Activated CD4-positive, alpha-beta T cell treated with anti-CD3 and anti-CD28 coated beads, Interleukin-2, amount 10 ng/mL, durations not matched to agents 7 days and 5 days (primary cell): ENCODE data around the gene GLDN. TPM values are rescaled to one million over a fixed set of nuclear protein-coding genes. Genes with fewer than 3 reads are reported as not detected.

Experiments used
- CTCF ChIA-PET: fragments of 350-600 bp; sonication (Branson Sonifier 250); formaldehyde crosslinking; loops from one replicate; lab custom pipeline; 2021; ENCODE audit warnings: antibody characterized with exemption; lab: Charles Lee
- POLR2A ChIA-PET: fragments of 350-600 bp; sonication (Branson Sonifier 250); formaldehyde crosslinking; loops from one replicate; lab custom pipeline; 2021; ENCODE audit warnings: antibody characterized with exemption; lab: Charles Lee
- DNase-seq: peaks from one replicate; pipeline ENCODE4 v3.0.0-alpha.2; 2020
- H3K27ac Mint-ChIP-seq: one replicate; pipeline ENCODE4 v1.8.0; 2021; ENCODE audit warnings: mild to moderate bottlenecking, moderate library complexity, mixed read lengths
- H3K27me3 Mint-ChIP-seq: one replicate; pipeline ENCODE4 v1.8.0; 2021; ENCODE audit warnings: mixed read lengths
- H3K36me3 Mint-ChIP-seq: one replicate; pipeline ENCODE4 v1.8.0; 2021; ENCODE audit warnings: low read depth, mixed read lengths
- H3K4me1 Mint-ChIP-seq: one replicate; pipeline ENCODE4 v1.8.0; 2021; ENCODE audit warnings: mixed read lengths
- H3K4me3 Mint-ChIP-seq: one replicate; pipeline ENCODE4 v1.8.0; 2021; ENCODE audit warnings: mild to moderate bottlenecking, moderate library complexity, mixed read lengths
- H3K9me3 Mint-ChIP-seq: one replicate; pipeline ENCODE4 v1.8.0; 2021; ENCODE audit warnings: mixed read lengths
- total RNA-seq, 2 experiments: library from RNA; stranded (reverse); gene quantifications; one replicate each; pipeline ENCODE4 v1.2.3, GENCODE V29; 2021

Gene GLDN
- not detected for total RNA-seq

DNA sequence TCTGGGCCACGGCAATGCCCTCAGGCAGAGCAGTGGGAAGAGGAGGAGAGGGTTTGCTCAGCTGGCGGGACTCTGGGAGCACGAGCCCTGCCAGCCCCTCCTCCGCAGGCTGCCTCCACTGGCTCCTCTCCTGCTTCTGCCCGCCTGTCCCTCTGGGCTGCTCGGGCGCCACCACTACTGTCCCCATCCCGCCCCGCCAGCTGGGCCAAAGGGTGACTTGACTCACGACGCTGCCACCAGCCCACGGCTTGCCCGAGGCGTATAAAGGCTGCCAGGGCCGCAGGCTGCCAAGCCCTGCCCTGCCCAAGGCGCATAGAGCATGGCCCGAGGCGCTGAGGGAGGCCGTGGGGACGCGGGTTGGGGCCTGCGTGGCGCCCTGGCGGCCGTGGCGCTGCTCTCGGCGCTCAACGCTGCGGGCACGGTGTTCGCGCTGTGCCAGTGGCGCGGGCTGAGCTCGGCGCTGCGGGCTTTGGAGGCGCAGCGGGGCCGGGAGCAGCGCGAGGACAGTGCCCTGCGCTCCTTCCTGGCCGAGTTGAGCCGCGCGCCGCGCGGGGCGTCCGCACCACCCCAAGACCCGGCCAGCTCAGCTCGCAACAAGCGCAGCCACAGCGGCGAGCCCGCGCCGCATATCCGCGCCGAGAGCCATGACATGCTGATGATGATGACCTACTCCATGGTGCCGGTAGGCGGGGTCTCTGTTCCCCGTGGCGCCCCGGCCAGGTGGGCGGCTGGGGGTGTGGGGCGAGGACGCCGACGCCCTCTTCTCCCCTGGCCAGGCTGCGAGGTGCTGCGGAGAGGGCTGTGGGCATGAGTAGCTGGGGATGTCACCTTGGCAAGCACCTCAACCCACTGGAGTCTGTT lies at the start of gene GLDN:
Gene GLDN (plus strand): TSS at position 290 of the 861 bp plus-strand sequence. CDS start 30 bp downstream, at position 320.
- no peak for DNase-seq
- no peaks in the 10 kb centered on the region for H3K9me3 Mint-ChIP-seq
- peaks cover 38% of the 10 kb centered on the region for H3K27me3 Mint-ChIP-seq
- no peak within 1 kb of the TSS for H3K27ac Mint-ChIP-seq
- no peaks in the 10 kb centered on the region for H3K4me1 Mint-ChIP-seq
- H3K36me3 Mint-ChIP-seq, result no peaks in the 10 kb centered on the region
- CTCF ChIA-PET, result interaction anchor here (0.6 kb wide), 1 partner anchor 27 kb away, joined by 3 read pairs; no protein-coding TSS in a partner anchor
- H3K4me3 Mint-ChIP-seq, result no peak within 1 kb of the TSS
- POLR2A ChIA-PET, result no interaction called here

DNA sequence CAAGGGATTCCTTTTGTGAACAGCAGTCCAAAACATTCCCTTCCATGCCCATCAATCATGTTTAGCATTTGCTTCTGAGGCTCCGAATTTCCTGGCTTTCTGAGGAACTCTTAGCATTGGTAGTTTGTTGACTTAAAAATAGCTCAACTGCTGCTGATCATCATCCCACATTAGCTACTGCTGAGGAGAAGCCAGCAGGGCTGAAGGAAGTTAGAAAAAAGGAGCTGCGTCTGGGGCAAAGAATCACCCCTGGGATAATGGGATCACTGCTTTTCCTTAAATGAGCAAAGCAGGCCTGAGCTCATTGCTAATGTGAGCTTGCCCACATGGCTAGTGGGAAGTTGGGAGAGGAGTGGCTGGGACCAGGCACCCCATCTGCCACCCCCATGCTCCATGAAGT lies 42.8 kb upstream of the GLDN start:
- Mint-ChIP-seq H3K4me3 (no peak overlapping the region), H3K4me1 (no peaks in the 10 kb centered on the region), H3K36me3 (no peaks in the 10 kb centered on the region), H3K9me3 (no peaks in the 10 kb centered on the region), H3K27ac (no peak overlapping the region), H3K27me3 (peaks cover 11% of the 10 kb centered on the region)
- CTCF ChIA-PET, result no interaction called here
- DNase-seq, result no peak
- POLR2A ChIA-PET, result no interaction called here

DNA sequence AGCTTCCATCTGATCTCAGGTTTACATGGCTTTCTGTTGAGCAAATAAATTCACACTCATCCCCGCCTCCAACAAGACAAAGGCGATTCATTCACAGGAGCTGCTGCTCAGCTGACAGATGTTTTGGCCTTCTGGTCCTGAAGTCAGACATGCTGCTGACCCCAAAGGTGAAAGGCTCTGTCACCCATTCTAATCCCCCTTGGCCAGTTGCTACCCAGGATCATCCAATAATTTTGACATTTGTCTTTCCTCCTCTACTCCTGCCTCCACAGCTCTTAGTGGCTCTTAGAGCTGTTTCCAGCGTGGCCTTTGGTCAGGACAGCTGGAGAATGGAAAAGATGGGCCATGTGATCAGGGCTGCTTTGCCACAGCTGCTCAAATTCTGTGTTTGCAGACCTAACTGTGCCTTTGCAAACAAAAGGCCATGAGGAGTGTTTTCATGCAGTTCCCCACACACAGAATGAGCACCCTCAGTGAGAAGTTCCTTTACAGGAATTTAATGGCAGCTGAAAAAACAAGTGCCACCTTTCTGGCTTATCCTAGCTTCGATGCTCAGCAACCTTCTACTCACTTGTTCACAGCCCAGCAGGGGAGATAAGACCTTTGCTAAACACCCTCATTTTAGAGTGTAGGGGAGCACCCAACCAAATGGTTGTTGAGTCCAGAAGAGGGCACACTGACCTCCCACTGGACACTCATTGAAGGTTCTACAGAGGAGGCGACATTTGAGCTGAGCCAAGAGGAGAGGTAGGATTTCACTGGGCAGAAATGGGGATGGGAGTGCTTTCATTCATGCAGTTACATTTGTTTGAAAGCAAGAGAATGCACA lies 42.1 kb upstream of the GLDN start:
- Mint-ChIP-seq H3K9me3 (no peaks in the 10 kb centered on the region), H3K27ac (no peak overlapping the region), H3K27me3 (peaks cover 14% of the 10 kb centered on the region), H3K4me1 (no peaks in the 10 kb centered on the region), H3K36me3 (no peaks in the 10 kb centered on the region), H3K4me3 (no peak overlapping the region)
- DNase-seq, result no peak
- ChIA-PET POLR2A (no interaction called here), CTCF (no interaction called here)

DNA sequence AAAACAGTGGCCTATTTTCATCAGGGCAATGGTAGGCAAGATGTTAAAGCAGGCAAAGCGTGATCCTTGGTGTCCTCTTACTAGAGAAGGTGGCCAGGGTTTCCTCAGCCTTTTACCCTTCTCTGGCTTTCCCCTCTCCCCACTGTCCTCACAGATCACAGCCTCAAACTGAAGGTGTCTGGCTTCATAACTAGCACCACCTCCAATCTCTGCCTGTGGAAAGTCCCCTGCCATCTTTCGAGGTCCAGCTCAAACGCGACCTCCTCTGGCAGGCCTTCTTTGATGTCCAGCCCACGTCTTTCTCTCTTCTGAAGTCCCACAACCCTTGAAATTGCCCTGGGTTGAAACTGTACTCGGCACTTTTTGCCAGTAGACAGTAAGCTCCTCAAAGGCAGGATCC lies 39.0 kb upstream of the GLDN start:
- Mint-ChIP-seq H3K4me3 (no peak overlapping the region), H3K36me3 (no peaks in the 10 kb centered on the region), H3K4me1 (no peaks in the 10 kb centered on the region), H3K9me3 (no peaks in the 10 kb centered on the region), H3K27me3 (peaks cover 20% of the 10 kb centered on the region), H3K27ac (no peak overlapping the region)
- CTCF ChIA-PET, result interaction anchor here (0.9 kb wide), 1 partner anchor 35 kb away, joined by 3 read pairs; no protein-coding TSS in a partner anchor
- no peak for DNase-seq
- POLR2A ChIA-PET, result no interaction called here

DNA sequence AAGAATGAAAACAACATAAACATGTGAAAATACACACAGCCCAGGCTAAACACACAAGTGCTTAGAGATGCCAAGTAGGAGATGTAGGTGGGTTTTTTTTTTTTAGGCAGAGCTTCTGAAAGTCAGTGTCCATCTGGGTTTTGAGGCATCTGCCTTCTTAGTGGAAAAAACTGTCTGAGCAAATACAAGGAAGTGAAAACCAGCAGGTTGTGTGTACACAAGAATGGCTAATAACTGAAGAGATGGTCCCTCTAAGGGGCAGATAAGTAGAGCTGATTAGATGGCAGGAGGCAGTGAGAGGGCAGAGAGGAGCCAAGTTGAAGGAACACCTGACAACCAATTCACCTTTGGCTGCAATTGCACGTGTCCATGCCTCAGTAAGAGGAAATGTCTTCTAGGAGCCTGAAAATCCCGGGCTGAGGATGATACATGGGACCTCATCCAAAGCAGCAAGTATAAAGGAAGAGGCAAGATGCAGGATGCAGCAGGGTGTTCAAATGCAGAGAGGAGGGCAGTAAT lies 37.9 kb upstream of the GLDN start:
- Mint-ChIP-seq H3K4me1 (no peaks in the 10 kb centered on the region), H3K9me3 (no peaks in the 10 kb centered on the region), H3K36me3 (no peaks in the 10 kb centered on the region), H3K4me3 (no peak overlapping the region), H3K27ac (no peak overlapping the region), H3K27me3 (peaks cover 19% of the 10 kb centered on the region)
- DNase-seq, result no peak
- CTCF ChIA-PET, result no interaction called here
- POLR2A ChIA-PET, result no interaction called here

DNA sequence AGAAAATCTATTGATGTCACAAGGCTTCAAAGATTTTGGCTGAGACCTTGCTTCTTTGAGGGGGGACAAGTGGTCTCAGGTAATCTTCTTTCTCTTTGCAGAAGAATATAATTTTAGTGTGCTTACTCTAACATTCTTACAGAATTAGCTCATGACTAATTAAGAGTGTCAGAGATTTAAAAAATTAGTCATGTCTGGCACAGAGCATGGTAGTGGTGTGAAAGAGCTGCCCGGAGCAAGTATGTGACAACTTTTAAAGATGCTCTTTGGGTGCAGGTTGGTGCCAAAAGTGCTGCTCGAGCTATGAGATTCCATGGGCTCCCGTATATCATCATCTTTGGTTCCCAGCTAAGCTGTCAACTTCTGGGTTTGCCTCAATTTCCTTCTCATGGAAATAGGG lies 34.1 kb upstream of the GLDN start:
- POLR2A ChIA-PET, result no interaction called here
- Mint-ChIP-seq H3K36me3 (no peaks in the 10 kb centered on the region), H3K27ac (no peak overlapping the region), H3K9me3 (no peaks in the 10 kb centered on the region), H3K4me3 (no peak overlapping the region), H3K4me1 (no peaks in the 10 kb centered on the region), H3K27me3 (peaks cover 27% of the 10 kb centered on the region)
- CTCF ChIA-PET, result interaction anchor here (0.6 kb wide), 1 partner anchor 15 kb away, joined by 3 read pairs; no protein-coding TSS in a partner anchor
- no peak for DNase-seq

DNA sequence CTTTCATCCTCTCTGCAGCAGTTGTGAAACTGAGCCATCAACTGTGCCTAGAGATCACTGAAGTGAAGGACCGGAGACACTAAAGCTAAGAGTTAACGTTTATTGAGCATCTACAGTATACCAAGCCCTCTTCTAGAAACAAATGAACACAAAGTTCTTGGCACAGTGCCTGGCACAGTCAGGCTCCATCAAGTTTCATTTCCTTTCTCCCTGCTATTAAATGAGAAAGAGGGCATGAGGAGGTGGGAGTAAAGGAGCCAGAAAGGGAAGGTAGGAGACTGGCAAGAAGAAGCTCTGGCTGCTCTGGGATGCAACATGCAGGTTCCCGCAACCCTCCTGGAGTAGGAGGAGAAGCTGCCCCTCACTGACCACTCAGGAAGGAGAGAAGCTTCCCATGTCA lies 33.6 kb upstream of the GLDN start:
- DNase-seq, result no peak
- ChIA-PET CTCF (no interaction called here), POLR2A (no interaction called here)
- Mint-ChIP-seq H3K4me1 (no peaks in the 10 kb centered on the region), H3K27me3 (peaks cover 24% of the 10 kb centered on the region), H3K9me3 (no peaks in the 10 kb centered on the region), H3K27ac (no peak overlapping the region), H3K4me3 (no peak overlapping the region), H3K36me3 (no peaks in the 10 kb centered on the region)

DNA sequence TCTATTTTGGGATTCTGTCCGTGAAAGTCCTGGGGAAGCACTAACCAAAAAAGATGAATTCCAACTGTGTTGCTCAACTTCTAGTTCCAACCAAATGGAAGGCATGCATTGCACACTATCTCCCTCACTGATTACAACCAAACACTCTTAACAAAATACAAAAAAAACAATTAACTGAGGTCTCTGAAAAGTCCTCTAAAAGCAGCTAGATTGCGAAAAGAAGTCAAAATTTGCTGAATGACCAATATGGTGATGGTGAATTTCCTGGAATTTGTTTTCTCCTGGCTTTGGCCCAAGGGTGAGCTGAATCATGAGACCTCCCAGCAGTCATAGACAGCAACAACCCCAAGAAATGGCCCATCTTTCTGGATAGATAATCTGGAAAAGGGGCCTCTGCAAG lies 31.4 kb upstream of the GLDN start:
- no peaks in the 10 kb centered on the region for H3K9me3 Mint-ChIP-seq
- H3K4me1 Mint-ChIP-seq, result no peaks in the 10 kb centered on the region
- no peaks in the 10 kb centered on the region for H3K36me3 Mint-ChIP-seq
- ChIA-PET CTCF (no interaction called here), POLR2A (no interaction called here)
- H3K4me3 Mint-ChIP-seq, result no peak overlapping the region
- H3K27me3 Mint-ChIP-seq, result peaks cover 16% of the 10 kb centered on the region
- no peak for DNase-seq
- H3K27ac Mint-ChIP-seq, result no peak overlapping the region

DNA sequence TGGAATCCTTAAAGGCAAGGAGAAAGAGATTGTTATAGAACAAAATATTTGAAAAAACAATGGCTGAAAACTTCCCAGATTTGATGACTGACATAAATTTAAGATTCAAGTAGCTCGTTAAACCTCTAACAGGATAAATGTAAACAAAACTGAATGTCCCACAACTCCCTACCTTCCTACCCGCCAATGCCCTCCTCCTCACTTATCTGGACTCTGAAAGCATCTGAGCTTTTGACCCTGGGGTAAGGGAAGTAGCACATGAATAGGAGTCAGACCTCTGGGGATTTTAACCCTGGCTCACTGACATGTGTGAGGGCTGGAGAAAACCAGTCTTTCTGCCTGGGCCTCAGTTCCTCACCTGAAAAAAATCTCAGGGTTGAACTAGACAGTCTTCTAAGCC lies 29.9 kb upstream of the GLDN start:
- Mint-ChIP-seq H3K4me1 (no peaks in the 10 kb centered on the region), H3K4me3 (no peak overlapping the region), H3K27ac (no peak overlapping the region), H3K27me3 (peaks cover 16% of the 10 kb centered on the region), H3K9me3 (no peaks in the 10 kb centered on the region), H3K36me3 (no peaks in the 10 kb centered on the region)
- POLR2A ChIA-PET, result no interaction called here
- CTCF ChIA-PET, result interaction anchor here (0.6 kb wide), 1 partner anchor 17 kb away, joined by 5 read pairs; no protein-coding TSS in a partner anchor
- DNase-seq, result no peak

DNA sequence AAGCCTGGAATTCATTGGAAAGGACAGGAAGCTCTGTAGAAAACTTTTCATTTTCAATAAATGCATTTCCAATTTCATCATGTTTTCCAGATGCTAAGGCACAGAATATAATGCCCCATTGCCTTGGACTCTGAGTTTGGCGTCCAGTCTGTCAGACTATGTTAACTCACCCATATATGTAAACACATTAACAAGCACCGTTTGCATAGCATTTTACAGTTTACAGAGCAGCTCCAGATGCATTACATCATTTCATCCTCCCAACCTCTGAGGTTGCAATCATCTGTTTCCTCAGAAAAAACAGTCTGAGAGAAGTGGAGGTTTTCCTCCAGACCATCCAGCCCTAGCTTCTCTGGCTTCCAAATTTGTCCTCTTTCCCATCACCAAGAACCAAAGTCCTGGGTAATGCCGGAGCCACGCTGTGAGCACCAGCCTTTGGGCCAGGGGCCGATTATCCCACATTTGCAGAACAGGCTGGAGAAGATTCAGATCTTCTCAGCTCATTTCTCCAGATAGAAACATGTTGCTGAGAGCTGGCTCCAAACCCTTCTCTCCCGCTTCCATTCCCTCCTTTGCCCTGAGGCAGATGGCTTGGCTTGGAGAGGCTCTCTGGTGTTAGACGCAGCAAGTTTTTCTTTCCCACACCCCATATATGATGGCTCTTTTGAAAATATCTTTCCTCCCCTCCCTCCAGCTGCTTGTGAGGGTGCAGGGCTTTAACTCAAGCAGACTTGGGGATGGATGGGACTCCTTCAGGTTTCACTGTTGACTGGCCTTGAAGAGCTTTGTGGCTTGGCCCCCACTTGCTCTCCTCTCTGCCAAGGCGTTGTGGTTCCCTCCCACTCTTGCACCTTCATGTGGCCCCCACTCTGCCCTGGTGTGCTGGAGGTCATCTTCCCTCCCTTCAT lies 29.0 kb upstream of the GLDN start:
- CTCF ChIA-PET, result interaction anchor here (0.6 kb wide), 1 partner anchor 18 kb away, joined by 5 read pairs; no protein-coding TSS in a partner anchor

DNA sequence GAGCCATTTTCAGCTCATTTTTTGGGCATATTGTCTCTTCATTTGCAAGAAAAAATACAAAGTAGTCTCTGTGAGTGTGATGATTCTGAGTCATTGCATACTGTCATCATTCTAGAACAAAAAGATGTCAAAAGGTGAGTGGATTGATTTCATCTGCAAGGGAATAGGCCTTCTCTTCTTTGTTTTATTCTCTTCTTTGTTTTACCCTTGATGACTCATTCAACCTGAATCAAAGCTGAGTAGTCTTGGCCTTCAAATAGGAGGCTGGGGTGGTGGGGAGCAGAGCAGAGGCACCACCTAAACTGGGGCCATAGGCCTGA lies 28.4 kb upstream of the GLDN start:
- Mint-ChIP-seq H3K4me3 (no peak overlapping the region), H3K4me1 (no peaks in the 10 kb centered on the region), H3K9me3 (no peaks in the 10 kb centered on the region), H3K27ac (no peak overlapping the region), H3K36me3 (no peaks in the 10 kb centered on the region), H3K27me3 (peaks cover 8% of the 10 kb centered on the region)
- CTCF ChIA-PET, result no interaction called here
- no peak for DNase-seq
- POLR2A ChIA-PET, result no interaction called here

More for the DNA sequence above, 29.0 kb upstream of the GLDN start:
- DNase-seq, result no peak
- H3K9me3 Mint-ChIP-seq, result no peaks in the 10 kb centered on the region
- peaks cover 11% of the 10 kb centered on the region for H3K27me3 Mint-ChIP-seq
- H3K4me1 Mint-ChIP-seq, result no peaks in the 10 kb centered on the region
- no peak overlapping the region for H3K27ac Mint-ChIP-seq
- no peak overlapping the region for H3K4me3 Mint-ChIP-seq
- POLR2A ChIA-PET, result no interaction called here
- H3K36me3 Mint-ChIP-seq, result no peaks in the 10 kb centered on the region

DNA sequence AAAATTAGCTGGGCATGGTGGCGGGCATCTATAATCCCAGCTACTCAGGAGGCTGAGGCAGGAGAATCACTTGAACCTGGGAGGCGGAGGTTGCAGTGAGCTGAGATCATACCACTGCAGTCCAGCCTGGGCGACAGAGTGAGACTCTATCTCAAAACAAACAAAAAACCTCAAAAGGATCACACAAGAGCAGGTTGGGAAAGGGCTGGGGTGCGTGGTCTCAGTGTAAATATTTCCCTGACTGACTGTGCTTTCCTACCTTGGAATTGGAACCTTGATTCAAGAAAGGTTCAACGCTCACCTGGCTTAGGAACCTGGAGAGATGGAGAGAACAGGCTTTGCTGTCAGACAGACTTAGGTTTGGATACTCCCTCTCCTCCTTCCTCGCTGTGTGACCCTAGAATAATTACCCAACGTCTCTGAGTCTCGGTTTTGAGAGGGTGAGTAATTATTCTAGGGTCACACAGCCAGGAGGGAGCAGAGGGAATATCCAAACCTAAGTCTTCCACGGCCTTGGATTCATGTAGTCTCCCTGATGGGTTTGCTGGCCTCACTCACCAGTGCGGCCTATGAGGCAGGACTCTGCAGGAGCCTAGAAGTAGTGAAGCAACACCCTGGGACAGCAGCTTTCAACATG lies 27.7 kb upstream of the GLDN start:
- POLR2A ChIA-PET, result no interaction called here
- no peak for DNase-seq
- no peaks in the 10 kb centered on the region for H3K4me1 Mint-ChIP-seq
- H3K27ac Mint-ChIP-seq, result no peak overlapping the region
- no peak overlapping the region for H3K4me3 Mint-ChIP-seq
- peaks cover 8% of the 10 kb centered on the region for H3K27me3 Mint-ChIP-seq
- CTCF ChIA-PET, result interaction anchor here (0.8 kb wide), 1 partner anchor 28 kb away, joined by 3 read pairs; no protein-coding TSS in a partner anchor
- no peaks in the 10 kb centered on the region for H3K9me3 Mint-ChIP-seq
- no peaks in the 10 kb centered on the region for H3K36me3 Mint-ChIP-seq
